ELF-1 (cell line): Measurements from ENCODE around the gene ALDH1L1.
"Not testable (repeated sequence)": the region's sequence is repeated elsewhere in the genome, so short reads cannot be mapped to it uniquely, and the experiment has no call there.

Experiments
- DNase-seq: peaks from one replicate; pipeline ENCODE4 v3.0.0-alpha.2; 2016; ENCODE audit warnings: low read depth, low spot score

The ALDH1L1 gene

DNA sequence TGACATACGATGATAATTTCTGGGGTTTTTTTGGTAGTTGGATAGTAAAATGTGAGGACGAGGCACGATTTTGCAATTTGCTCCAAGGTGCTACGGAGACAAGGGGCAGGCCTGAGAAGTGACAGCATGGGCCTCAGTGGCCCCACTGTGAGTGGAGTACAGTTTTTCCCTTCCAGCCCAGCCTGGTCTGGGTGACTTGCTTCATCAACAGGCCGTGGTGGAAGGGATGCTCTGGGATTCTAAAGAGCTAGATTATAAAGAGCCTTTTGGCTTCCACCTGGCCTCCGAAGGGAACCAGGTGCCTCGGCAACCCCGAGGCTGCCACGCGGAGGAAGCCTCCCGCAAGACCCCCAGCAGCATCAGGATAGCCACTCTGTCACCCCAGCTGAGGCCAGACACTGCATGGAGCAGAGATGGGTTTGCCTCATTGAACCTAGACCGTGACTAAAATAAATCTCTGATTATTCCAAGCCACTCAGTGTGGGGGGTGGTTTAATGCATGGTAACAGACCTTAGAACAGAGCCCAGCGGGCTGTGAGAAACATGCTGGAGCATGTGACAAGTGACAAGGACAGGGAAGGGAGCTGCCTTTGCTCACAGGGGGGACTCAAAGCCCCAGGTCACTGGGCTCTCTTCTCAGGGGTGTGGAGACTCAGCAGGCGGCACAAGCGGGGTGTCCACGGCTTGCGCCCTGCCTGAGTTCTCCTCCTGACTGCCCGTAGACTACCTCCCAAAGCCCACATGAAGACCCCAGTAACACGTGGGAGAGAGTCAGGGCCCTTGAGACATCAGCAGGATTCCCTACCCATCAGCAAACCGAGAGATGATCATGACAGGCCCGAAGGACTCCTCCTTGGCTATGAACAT lies 73.8 kb downstream of the ALDH1L1 start:
- DNase-seq = no peak

DNA sequence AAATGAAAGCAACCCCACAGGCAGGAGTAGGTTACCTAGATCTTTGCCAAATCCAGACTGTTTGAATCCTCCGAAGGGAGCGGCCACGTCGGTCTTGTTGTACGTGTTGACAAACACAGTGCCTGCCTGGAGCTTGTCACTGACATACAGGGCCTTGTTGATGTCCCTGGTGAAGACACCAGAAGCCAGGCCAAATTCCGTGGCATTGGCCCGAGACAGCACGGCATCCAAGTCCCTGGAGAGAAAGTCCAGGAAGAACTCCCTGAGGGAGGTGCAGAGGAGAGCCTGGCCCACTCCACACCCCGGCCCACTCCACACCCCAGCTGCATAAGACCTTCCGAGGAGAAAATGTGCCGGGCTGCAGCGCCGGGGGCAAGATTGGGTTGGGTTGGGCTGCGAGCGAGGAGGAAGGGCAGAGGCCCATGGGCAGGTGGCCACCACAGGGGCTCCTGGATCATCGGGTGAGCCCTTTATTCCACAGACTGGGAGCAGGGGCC lies 74.6 kb downstream of the ALDH1L1 start:
- no peak for DNase-seq

- DNase-seq = no peak
Measured at GRCh38 chr3:126104742-126105605, 75.4 kb downstream of the ALDH1L1 start.

GRCh38 chr3:126104028-126104635 lies 76.3 kb downstream of the ALDH1L1 start:
- DNase-seq = no peak

GRCh38 chr3:126103121-126104027 lies 77.0 kb downstream of the ALDH1L1 start:
- peak; percentile 24 for DNase-seq

GRCh38 chr3:126102530-126102951 lies 77.8 kb downstream of the ALDH1L1 start:
- DNase-seq = no peak

GRCh38 chr3:126102011-126102410 lies 78.4 kb downstream of the ALDH1L1 start:
- DNase-seq = no peak

DNA sequence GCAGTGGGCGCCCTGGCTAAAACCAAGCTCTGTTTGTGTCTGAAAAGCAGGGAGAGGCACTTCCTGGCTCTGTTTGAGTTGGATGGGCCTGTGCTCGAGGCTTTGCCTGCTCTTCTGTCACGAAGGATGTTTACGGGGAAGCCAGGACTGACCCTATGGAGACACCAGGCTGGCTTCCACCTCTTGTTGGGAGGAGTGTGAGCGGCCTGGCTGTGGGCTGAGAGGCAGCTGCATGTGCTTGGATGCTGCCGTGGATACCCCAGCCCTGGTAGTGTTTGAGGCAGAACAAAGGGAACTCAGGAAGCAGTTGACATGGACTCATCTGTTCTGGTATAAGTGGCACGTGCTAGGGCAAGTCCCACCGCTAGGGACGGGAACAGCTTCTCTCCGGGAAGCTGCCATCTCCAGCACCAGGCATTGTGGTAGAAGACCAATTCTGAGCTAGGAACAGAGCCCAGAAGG lies 78.8 kb downstream of the ALDH1L1 start:
- DNase-seq = no peak

- DNase-seq = no peak
Measured at GRCh38 chr3:126100634-126101301, 79.6 kb downstream of the ALDH1L1 start.

- DNase-seq = no peak
Measured at GRCh38 chr3:126100269-126100633, 80.1 kb downstream of the ALDH1L1 start.

- DNase-seq = no peak
Measured at GRCh38 chr3:126098391-126098858, 82.0 kb downstream of the ALDH1L1 start.

DNA sequence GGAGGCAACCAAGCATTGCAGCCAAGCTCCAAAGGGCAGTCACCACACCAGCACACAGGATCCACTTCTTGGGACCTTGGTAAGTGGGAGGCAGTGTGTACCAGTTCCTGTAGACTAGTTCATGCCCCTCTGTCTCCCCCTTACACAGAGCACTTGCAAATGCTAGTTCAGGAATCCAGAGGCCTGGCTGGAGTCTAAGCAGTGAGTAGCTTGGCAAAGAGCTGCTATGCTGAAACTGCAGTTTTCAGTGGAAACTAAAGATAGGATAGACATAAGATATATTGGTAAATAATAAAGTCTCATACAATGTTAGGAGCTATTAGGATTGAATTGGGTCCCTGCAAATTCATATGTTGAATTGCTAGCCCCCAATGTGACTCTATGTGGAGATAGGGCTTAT lies 82.6 kb downstream of the ALDH1L1 start:
- DNase-seq = no peak

DNA sequence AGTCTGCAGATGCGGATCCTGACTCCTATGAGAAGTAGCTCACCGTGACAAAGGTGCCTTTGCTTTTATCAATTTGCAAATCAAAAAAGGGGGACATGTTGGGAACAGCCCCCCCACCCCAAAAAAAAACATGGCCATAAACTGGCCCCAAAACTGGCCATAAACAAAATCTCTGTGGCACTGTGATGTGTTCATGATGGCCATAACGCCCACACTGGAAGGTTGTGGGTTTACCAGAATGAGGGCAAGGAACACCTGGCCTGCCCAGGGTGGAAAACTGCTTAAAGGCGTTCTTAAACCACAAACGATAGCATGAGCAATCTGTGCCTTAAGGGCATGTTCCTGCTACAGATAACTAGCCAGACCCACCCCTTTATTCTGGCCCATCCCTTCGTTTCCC lies 84.1 kb downstream of the ALDH1L1 start:
- DNase-seq = not testable (repeated sequence)

DNA sequence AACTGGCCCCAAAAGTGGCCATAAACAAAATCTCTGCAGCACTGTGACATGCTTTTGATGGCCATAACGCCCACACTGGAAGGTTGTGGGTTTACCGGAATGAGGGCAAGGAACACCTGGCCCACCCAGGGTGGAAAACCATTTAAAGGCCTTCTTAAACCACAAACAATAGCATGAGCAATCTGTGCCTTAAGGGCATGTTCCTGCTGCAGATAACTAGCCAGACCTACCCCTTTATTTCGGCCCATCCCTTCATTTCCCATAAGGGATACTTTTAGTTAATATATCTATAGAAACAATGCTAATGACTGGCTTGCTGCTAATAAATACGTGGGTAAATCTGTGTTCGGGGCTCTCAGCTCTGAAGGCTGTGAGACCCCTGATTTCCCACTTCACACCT lies 88.3 kb downstream of the ALDH1L1 start:
- not testable (repeated sequence) for DNase-seq

GRCh38 chr3:126087552-126088175 lies 92.7 kb downstream of the ALDH1L1 start:
- no peak for DNase-seq

- DNase-seq = no peak
Measured at GRCh38 chr3:126085841-126086240, 94.5 kb downstream of the ALDH1L1 start.

DNA sequence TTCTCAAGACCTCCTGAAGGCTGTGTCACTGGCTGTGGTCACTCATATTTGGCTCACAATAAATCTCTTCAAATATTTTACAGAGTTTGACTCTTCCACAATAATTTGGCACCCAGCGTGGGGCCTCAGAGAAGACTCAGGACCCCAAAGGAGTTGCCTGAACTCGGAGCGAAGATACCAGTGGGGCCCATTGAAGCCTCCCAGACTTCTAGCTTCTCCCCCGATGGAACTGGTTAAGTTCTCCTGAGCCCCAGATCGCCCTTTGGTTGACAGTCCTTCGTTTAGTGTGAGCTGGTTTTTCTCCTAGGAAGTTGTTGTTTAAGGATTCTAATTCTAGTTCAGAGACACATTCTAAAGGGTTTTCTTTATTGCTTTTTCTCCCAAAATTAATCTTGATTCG lies 95.1 kb downstream of the ALDH1L1 start:
- no peak for DNase-seq

GRCh38 chr3:126084768-126085180 lies 95.6 kb downstream of the ALDH1L1 start:
- DNase-seq = peak; percentile 40

GRCh38 chr3:126083913-126084767 lies 96.2 kb downstream of the ALDH1L1 start, which contains the start of gene SLC41A3:
Gene SLC41A3, minus strand, starts transcription at chr3:126084124. Its CDS starts 15,905 bp downstream, at chr3:126068219.
- DNase-seq = peak; percentile 83
